Measurements from ENCODE around the gene ADAMTS8.

DNA sequence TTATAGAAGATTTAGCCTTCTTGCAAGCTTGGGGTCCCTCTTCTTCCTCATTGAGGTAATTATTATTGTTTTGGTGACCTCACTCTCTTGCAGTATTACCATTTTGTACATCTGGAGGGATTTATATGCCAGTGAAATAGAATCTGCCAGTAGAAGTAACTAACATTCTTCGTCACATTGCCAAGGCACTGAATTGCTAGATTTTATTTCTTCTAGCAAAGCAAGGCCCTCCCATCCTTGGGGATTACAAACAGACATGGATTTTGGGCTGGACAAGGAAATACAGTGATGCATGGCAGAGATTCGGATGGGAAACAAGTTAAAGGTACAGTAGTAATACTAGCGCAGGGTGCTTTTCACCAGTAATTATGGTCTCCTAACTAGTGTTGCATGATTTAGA is 27.9 kb upstream of the ADAMTS8 start:
- TF ChIP-seq POLR2A (IDR thresholded peaks at IDR 0.05; ENCODE audit: low read length), result no peak
- TF ChIP-seq GATA1 (IDR thresholded peaks at IDR 0.05; ENCODE audit: low read depth, low read length), result no peak
